Measurements from ENCODE around the gene GCA. TPM values are rescaled to one million over a fixed set of nuclear protein-coding genes. Genes with fewer than 3 reads are reported as not detected.

Gene GCA
- total RNA-seq, 2 donors from 2014 or later: 6.9 to 7.1 TPM

- ATAC-seq: no peak
These were observed 56.4 kb downstream of the GCA start for GRCh38 chr2:162400336-162400735.

GRCh38 chr2:162401871-162402270 lies 57.9 kb downstream of the GCA start:
- Mint-ChIP-seq H3K27me3 (peaks cover 40% of the 10 kb centered on the region), H3K36me3 (ENCODE audit: low read depth) (no peaks in the 10 kb centered on the region), H3K4me3 (no peak overlapping the region), H3K4me1 (no peaks in the 10 kb centered on the region), H3K27ac (no peak overlapping the region)
- H3K9me3 ChIP-seq (ENCODE audit: control insufficient read depth, low read length, poor library complexity, severe bottlenecking): no peaks in the 10 kb centered on the region
- DNase-seq (no peak), ATAC-seq (no peak)

More at GRCh38 chr2:162400336-162400735, 56.4 kb downstream of the GCA start:
- H3K4me1 Mint-ChIP-seq: no peaks in the 10 kb centered on the region
- H3K4me3 Mint-ChIP-seq: no peak overlapping the region
- peaks cover 36% of the 10 kb centered on the region for H3K27me3 Mint-ChIP-seq
- H3K27ac Mint-ChIP-seq: no peak overlapping the region
- no peaks in the 10 kb centered on the region for H3K36me3 Mint-ChIP-seq (ENCODE audit: low read depth)
- no peaks in the 10 kb centered on the region for H3K9me3 ChIP-seq (ENCODE audit: control insufficient read depth, low read length, poor library complexity, severe bottlenecking)
- DNase-seq: no peak

- no peaks in the 10 kb centered on the region for H3K4me1 Mint-ChIP-seq
- H3K36me3 Mint-ChIP-seq (ENCODE audit: low read depth): no peaks in the 10 kb centered on the region
- no peak overlapping the region for H3K4me3 Mint-ChIP-seq
- no peak for DNase-seq
- no peaks in the 10 kb centered on the region for H3K9me3 ChIP-seq (ENCODE audit: control insufficient read depth, low read length, poor library complexity, severe bottlenecking)
- peaks cover 38% of the 10 kb centered on the region for H3K27me3 Mint-ChIP-seq
- H3K27ac Mint-ChIP-seq: no peak overlapping the region
- ATAC-seq: no peak
These were observed 60.0 kb downstream of the GCA start for GRCh38 chr2:162403884-162404283.

Other genes starting within 250 kb of the GCA start
- gene GCG, start 191.9 kb upstream of the GCA start, total RNA-seq: not detected
- gene FAP, start 100.7 kb upstream of the GCA start, total RNA-seq: not detected
- gene IFIH1, start 25.4 kb upstream of the GCA start, total RNA-seq: 10 to 100 TPM; 50.3 to 56.0 TPM

Data from T-helper 17 cell (primary cell).